BJ (cell line): ENCODE measurements around the gene VAT1L. TPM values are rescaled to one million over a fixed set of nuclear protein-coding genes. Genes with fewer than 3 reads are reported as not detected.

Experiments used
- CTCF ChIA-PET: fragments of 350-600 bp; formaldehyde crosslinking; extraction: SDS; loops from one replicate; lab custom pipeline; 2021; ENCODE audit warnings: antibody characterized with exemption, inconsistent platforms; lab: Yijun Ruan, JAX
- POLR2A ChIA-PET: fragments of 300-600 bp; sonication (Branson Sonifier 250); formaldehyde crosslinking; extraction: SDS; loops from one replicate; lab custom pipeline; 2021; ENCODE audit warnings: antibody characterized with exemption; lab: Charles Lee
- DNase-seq: peaks from one replicate; pipeline ENCODE4 v3.0.0-alpha.2; 2011; ENCODE audit warnings: low read depth
- H3K27me3 ChIP-seq: 2 replicates; pipeline ENCODE4 v1.6.0; 2011; ENCODE audit warnings: low read length; ENCODE audit not compliant: control insufficient read depth, insufficient read depth
- H3K36me3 ChIP-seq: 2 replicates; pipeline ENCODE4 v1.5.1; 2011; ENCODE audit warnings: low read length; ENCODE audit not compliant: control insufficient read depth, insufficient read depth
- H3K4me3 ChIP-seq: 2 replicates; pipeline ENCODE4 v1.5.1; 2011; ENCODE audit warnings: low read depth, mild to moderate bottlenecking, control low read depth, low read length
- CTCF ChIP-seq: IDR thresholded peaks from 2 replicates; pipeline ENCODE4 v1.5.1; 2011; ENCODE audit warnings: low read depth, mild to moderate bottlenecking, control low read depth, inconsistent platforms, low read length, moderate library complexity; ENCODE audit not compliant: insufficient read depth
- polyA plus RNA-seq: library from polyadenylated mRNA; depleted of rRNA; stranded (reverse); fragments of >200 nt; gene quantifications from 2 replicates; pipeline ENCODE4 v1.2.3, GENCODE V29; 2011

The VAT1L gene
- polyA plus RNA-seq, 1 experiment: 4.7 TPM

DNA sequence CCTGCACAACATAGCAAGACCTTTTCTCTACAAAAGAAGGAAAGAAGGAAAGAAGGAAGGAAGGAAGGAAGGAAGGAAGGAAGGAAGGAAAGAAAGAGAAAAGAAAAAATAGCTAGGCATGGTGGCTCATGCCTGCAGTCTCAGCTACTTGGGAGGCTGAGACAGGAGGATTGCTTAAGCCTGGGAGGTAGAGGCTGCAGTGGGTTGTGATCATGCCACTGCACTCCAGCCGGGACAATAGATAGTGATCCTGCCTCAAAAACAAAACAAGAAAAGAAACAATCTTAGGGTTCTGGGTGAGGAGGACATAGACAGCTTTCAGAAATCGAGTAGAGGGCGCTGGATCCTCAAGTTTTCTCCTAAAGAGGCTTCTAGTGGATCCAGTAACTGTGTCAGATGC, 174.3 kb downstream of the VAT1L start:
- TF ChIP-seq CTCF: no peak
- ChIA-PET POLR2A (no interaction called here), CTCF (no interaction called here)
- Histone ChIP-seq H3K27me3 (no peaks in the 10 kb centered on the region), H3K36me3 (no peaks in the 10 kb centered on the region), H3K4me3 (no peak overlapping the region)
- DNase-seq: no peak

- ChIA-PET POLR2A (interaction anchor here (0.6 kb wide), 1 partner anchor 129 kb away, joined by 4 read pairs; no protein-coding TSS in a partner anchor), CTCF (interaction anchor here (0.7 kb wide), 1 partner anchor 40 kb away, joined by 3 read pairs; no protein-coding TSS in a partner anchor)
- Histone ChIP-seq H3K36me3 (no peaks in the 10 kb centered on the region), H3K27me3 (no peaks in the 10 kb centered on the region), H3K4me3 (no peak overlapping the region)
- no peak for DNase-seq
- no peak for TF ChIP-seq CTCF
These were observed 175.1 kb downstream of the VAT1L start for GRCh38 chr16:77963185-77964044.

DNA sequence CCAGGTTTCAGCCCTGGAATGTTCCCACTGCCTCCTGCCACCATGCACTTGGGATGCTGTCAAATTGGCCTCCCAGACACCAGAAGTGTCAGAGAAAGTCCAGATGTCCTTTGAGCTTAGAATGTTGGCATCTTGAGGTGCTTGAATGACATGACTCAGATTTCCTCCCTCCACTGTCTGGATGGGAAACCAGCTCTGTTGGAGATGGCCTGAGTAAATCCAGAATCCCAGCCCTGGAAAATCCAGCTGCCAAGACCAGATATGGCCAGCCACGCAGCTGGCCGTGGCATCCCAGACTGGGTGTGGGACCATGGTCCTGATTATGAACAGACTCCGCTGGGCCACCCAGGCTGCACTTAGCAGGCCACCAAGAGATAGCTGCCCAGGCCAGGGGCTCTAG, 177.0 kb downstream of the VAT1L start:
- TF ChIP-seq CTCF: no peak
- Histone ChIP-seq H3K27me3 (no peaks in the 10 kb centered on the region), H3K4me3 (no peak overlapping the region), H3K36me3 (no peaks in the 10 kb centered on the region)
- ChIA-PET POLR2A (no interaction called here), CTCF (interaction anchor here (2.5 kb wide), 1 partner anchor 289 kb away, joined by 9 read pairs; no protein-coding TSS in a partner anchor)
- no peak for DNase-seq

DNA sequence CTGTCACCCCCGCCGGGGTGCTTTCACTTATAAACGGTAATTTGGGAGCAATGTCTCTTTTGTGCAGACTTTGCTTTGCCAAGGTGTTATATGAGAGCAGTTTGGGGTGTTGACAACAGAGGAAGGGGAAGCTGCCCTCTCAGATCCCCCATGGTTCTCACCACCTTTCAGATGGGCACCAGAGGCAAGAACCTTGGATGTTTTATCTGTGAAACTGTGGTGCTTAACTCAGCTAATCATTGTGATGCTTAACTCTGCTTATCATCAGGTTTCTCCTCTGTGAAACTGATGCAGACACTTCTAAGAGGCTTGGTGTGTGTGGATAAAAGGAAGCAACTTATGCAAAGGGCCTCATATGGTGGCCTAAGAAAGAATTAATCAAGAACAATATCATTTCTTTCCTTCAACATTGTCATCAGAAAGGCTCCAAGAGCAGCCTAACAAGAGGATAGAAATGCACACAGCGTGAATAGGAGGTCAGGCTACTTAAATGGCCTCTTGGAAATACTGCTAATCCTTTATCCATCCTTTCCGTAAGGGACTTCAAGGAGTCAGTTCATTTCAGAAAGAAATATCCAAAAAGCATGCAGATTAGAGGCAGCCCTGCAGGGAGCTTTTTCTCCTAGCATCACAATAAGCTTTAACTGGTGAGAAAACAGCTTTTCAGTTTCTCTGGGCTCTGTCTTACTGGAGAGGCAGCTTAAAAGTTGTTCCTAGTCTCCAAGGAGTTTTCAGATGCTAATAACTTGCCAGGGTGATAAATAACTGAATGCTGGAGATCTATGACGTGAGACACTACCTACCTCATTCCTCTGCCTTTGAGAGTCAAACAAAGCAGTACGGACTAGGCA, 178.9 kb downstream of the VAT1L start:
- CTCF ChIA-PET: interaction anchor here (0.6 to 7.3 kb wide), 3 partner anchors 46 to 291 kb away, joined by 5 to 54 read pairs (median 9); no protein-coding TSS in a partner anchor
- no peak overlapping the region for H3K4me3 ChIP-seq
- POLR2A ChIA-PET: no interaction called here
- no peaks in the 10 kb centered on the region for H3K27me3 ChIP-seq
- no peaks in the 10 kb centered on the region for H3K36me3 ChIP-seq
- no peak for DNase-seq
- no peak for TF ChIP-seq CTCF

GRCh38 chr16:77969861-77970260, 181.5 kb downstream of the VAT1L start:
- DNase-seq: no peak
- no peak overlapping the region for H3K4me3 ChIP-seq
- ChIA-PET POLR2A (no interaction called here), CTCF (interaction anchor here (0.7 to 7.3 kb wide), 3 partner anchors 189 to 386 kb away, joined by 3 to 54 read pairs (median 4); no protein-coding TSS in a partner anchor)
- no peak for TF ChIP-seq CTCF
- no peaks in the 10 kb centered on the region for H3K36me3 ChIP-seq
- no peaks in the 10 kb centered on the region for H3K27me3 ChIP-seq
